Measurements from ENCODE around the gene PHF10. TPM values are rescaled to one million over a fixed set of nuclear protein-coding genes. Genes with fewer than 3 reads are reported as not detected.
A peak's percentile ranks its signal among the peaks of the same experiment; 100 is the strongest.

Gene PHF10
- total RNA-seq, 1 experiment from 2014 or later = 47.8 TPM

DNA sequence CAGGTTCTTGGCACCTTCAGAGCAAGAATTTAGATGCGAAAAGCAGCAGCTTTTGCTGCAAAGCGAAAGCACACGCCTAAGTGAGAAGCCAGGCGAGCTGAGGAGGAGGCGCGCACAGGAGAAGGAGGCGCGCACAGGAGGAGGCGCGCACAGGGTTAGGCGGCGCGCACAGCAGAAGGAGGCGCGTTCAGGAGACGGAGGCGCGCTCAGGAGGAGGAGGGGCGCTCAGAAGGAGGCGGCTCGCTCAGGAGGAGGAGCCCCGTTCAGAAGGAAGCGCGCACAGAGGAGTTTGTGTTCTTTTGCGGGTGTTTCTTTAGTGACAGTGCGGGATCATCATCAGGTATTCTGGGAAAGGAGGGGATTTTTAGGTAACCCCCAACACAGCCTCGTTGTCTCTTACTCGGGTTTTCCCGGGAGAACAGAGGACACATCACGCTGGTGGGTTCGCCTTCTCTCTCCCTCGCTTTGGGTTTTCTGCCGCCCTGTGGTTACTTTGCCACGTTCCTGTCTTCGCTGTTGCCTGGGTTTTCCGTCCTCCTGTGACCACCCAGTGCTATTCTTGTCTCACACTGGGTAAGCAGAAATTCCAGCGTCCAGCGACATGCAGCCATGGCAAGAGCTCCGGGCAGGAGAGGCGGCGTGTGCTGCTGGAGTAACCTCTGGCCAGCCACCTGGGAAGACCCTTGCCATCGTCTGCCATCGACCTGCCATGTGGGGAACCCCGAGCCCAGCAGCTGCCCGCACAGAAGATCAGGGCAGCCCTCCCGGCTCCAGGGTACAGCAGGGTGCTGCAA, 69.5 kb downstream of the PHF10 start:
- TF ChIP-seq CTCF (IDR thresholded peaks at IDR 0.05; ENCODE audit: unreplicated experiment) = no peak
- Mint-ChIP-seq H3K4me3 (ENCODE audit: low read depth, unreplicated experiment) (peak overlapping the region; percentile 77), H3K9me3 (ENCODE audit: low read depth, unreplicated experiment) (no peaks in the 10 kb centered on the region), H3K4me1 (ENCODE audit: low read depth, unreplicated experiment) (no peaks in the 10 kb centered on the region), H3K27ac (ENCODE audit: unreplicated experiment) (peak overlapping the region; percentile 67), H3K27me3 (ENCODE audit: unreplicated experiment) (no peaks in the 10 kb centered on the region), H3K36me3 (ENCODE audit: insufficient read depth, unreplicated experiment) (peaks cover 46% of the 10 kb centered on the region)
- DNase-seq = peak; percentile 49
- CTCF ChIA-PET = interaction anchor here (0.6 kb wide), 1 partner anchor 61 kb away, joined by 3 read pairs; no protein-coding TSS in a partner anchor
- no TSS peak for BruUV-seq (replicated peaks)
- intact Hi-C loops (cut with micrococcal nuclease; ENCODE audit: unreplicated experiment) = no loop called here

Other genes with a start within 250 kb of the PHF10 start
- gene WDR27, start 22.5 kb downstream of the PHF10 start, total RNA-seq (2022) = 70.6 and 77.9 TPM in 2 replicates
- gene C6orf120, start 22.4 kb downstream of the PHF10 start, total RNA-seq (2022) = 20.9 and 25.0 TPM in 2 replicates
- gene DYNLT2, start 27.1 kb upstream of the PHF10 start, total RNA-seq (2022) = 2.7 and 3.4 TPM in 2 replicates
- 16.2 and 22.0 TPM in 2 replicates for gene ERMARD, start 27.1 kb upstream of the PHF10 start, total RNA-seq (2022)